ENCODE data around the gene IGF2R. TPM values are rescaled to one million over a fixed set of nuclear protein-coding genes. Genes with fewer than 3 reads are reported as not detected.
A peak's percentile ranks its signal among the peaks of the same experiment; 100 is the strongest.

Gene IGF2R
- total and polyA plus RNA-seq, 2 experiments from 2014 or later: 8.1 to 30.9 TPM

GRCh38 chr6:159933077-159933476, 35.8 kb upstream of the IGF2R start:
- WGBS, 2 experiments (ENCODE audit: low coverage in 1 of 2, low lambda C conversion rate in 2 of 2, missing lambda C conversion rate in 2 of 2): 74 to 75% methylated on average over 1 of the region's 1 CpG
- Histone ChIP-seq H4K20me1 (ENCODE audit: insufficient read depth) (no peaks in the 10 kb centered on the region), H3F3A (ENCODE audit: insufficient read depth) (peaks cover 14% of the 10 kb centered on the region), H3K36me3 (ENCODE audit: low read depth) (no peaks in the 10 kb centered on the region), H3K27ac (no peak overlapping the region), H3K27me3 (replicated peaks; ENCODE audit: insufficient read depth) (no peaks in the 10 kb centered on the region), H3K79me2 (ENCODE audit: insufficient read depth) (no peaks in the 10 kb centered on the region), H3K4me3 (no peak overlapping the region), H3K9me3 (ENCODE audit: low read depth) (no peaks in the 10 kb centered on the region), H3K4me2 (ENCODE audit: unreplicated experiment) (no peak overlapping the region), H3K9me2 (ENCODE audit: insufficient read depth) (no peaks in the 10 kb centered on the region), H3K4me1 (ENCODE audit: insufficient read depth) (peaks cover 7% of the 10 kb centered on the region; the same call in 1 of the 2 replicates), H3K9ac (no peak overlapping the region), H2AFZ (no peak overlapping the region)
- in situ Hi-C loops (cut with MboI): no loop called here
- no peak for DNase-seq
- TF ChIP-seq EZH2phosphoT487 (IDR thresholded peaks at IDR 0.05; ENCODE audit: insufficient read depth, low read depth) (no peak), EZH2 (IDR thresholded peaks at IDR 0.05; ENCODE audit: insufficient read depth, poor library complexity, severe bottlenecking) (no peak)

GRCh38 chr6:159934181-159934580, 34.7 kb upstream of the IGF2R start:
- Histone ChIP-seq H3K4me3 (no peak overlapping the region), H3K36me3 (ENCODE audit: low read depth) (no peaks in the 10 kb centered on the region), H3F3A (ENCODE audit: insufficient read depth) (peaks cover 14% of the 10 kb centered on the region), H3K4me1 (ENCODE audit: insufficient read depth) (peaks cover 7% of the 10 kb centered on the region; the same call in 1 of the 2 replicates), H4K20me1 (ENCODE audit: insufficient read depth) (no peaks in the 10 kb centered on the region), H3K9ac (no peak overlapping the region), H3K27ac (no peak overlapping the region), H3K27me3 (replicated peaks; ENCODE audit: insufficient read depth) (no peaks in the 10 kb centered on the region), H2AFZ (no peak overlapping the region), H3K4me2 (ENCODE audit: unreplicated experiment) (no peak overlapping the region), H3K9me2 (ENCODE audit: insufficient read depth) (no peaks in the 10 kb centered on the region), H3K79me2 (ENCODE audit: insufficient read depth) (no peaks in the 10 kb centered on the region), H3K9me3 (ENCODE audit: low read depth) (no peaks in the 10 kb centered on the region)
- in situ Hi-C loops (cut with MboI): no loop called here
- TF ChIP-seq EZH2phosphoT487 (IDR thresholded peaks at IDR 0.05; ENCODE audit: insufficient read depth, low read depth) (no peak), EZH2 (IDR thresholded peaks at IDR 0.05; ENCODE audit: insufficient read depth, poor library complexity, severe bottlenecking) (no peak)
- 85% methylated on average over 4 of the region's 4 CpGs for WGBS, 2 experiments (ENCODE audit: low coverage in 1 of 2, low lambda C conversion rate in 2 of 2, missing lambda C conversion rate in 2 of 2)
- peak; percentile 39 for DNase-seq

- Histone ChIP-seq H3K27ac (no peak overlapping the region), H3F3A (ENCODE audit: insufficient read depth) (peaks cover 14% of the 10 kb centered on the region), H3K4me3 (no peak overlapping the region), H3K27me3 (replicated peaks; ENCODE audit: insufficient read depth) (no peaks in the 10 kb centered on the region), H3K4me2 (ENCODE audit: unreplicated experiment) (no peak overlapping the region), H3K9ac (no peak overlapping the region), H3K79me2 (ENCODE audit: insufficient read depth) (no peaks in the 10 kb centered on the region), H3K36me3 (ENCODE audit: low read depth) (no peaks in the 10 kb centered on the region), H3K9me3 (ENCODE audit: low read depth) (no peaks in the 10 kb centered on the region), H2AFZ (no peak overlapping the region), H4K20me1 (ENCODE audit: insufficient read depth) (no peaks in the 10 kb centered on the region), H3K4me1 (ENCODE audit: insufficient read depth) (peaks cover 7% of the 10 kb centered on the region; the same call in 1 of the 2 replicates), H3K9me2 (ENCODE audit: insufficient read depth) (no peaks in the 10 kb centered on the region)
- peak; percentile 51 for DNase-seq
- TF ChIP-seq EZH2phosphoT487 (IDR thresholded peaks at IDR 0.05; ENCODE audit: insufficient read depth, low read depth) (no peak), EZH2 (IDR thresholded peaks at IDR 0.05; ENCODE audit: insufficient read depth, poor library complexity, severe bottlenecking) (no peak)
- in situ Hi-C loops (cut with MboI): no loop called here
- whole genome bisulfite sequencing, 2 experiments (ENCODE audit: low coverage in 1 of 2, low lambda C conversion rate in 2 of 2, missing lambda C conversion rate in 2 of 2): 0 to 4% methylated on average over 2 of the region's 2 CpGs
These were observed 33.8 kb upstream of the IGF2R start for GRCh38 chr6:159935065-159935464.

- Histone ChIP-seq H3K9ac (no peak overlapping the region), H3F3A (ENCODE audit: insufficient read depth) (peaks cover 14% of the 10 kb centered on the region), H3K4me1 (ENCODE audit: insufficient read depth) (peaks cover 7% of the 10 kb centered on the region; the same call in 1 of the 2 replicates), H3K36me3 (ENCODE audit: low read depth) (no peaks in the 10 kb centered on the region), H3K9me3 (ENCODE audit: low read depth) (no peaks in the 10 kb centered on the region), H3K79me2 (ENCODE audit: insufficient read depth) (no peaks in the 10 kb centered on the region), H3K27ac (no peak overlapping the region), H3K4me2 (ENCODE audit: unreplicated experiment) (no peak overlapping the region), H3K9me2 (ENCODE audit: insufficient read depth) (no peaks in the 10 kb centered on the region), H3K4me3 (no peak overlapping the region), H4K20me1 (ENCODE audit: insufficient read depth) (no peaks in the 10 kb centered on the region), H2AFZ (no peak overlapping the region), H3K27me3 (replicated peaks; ENCODE audit: insufficient read depth) (no peaks in the 10 kb centered on the region)
- in situ Hi-C loops (cut with MboI): no loop called here
- TF ChIP-seq EZH2phosphoT487 (IDR thresholded peaks at IDR 0.05; ENCODE audit: insufficient read depth, low read depth): no peak
- peak; percentile 57 for DNase-seq
- WGBS, 2 experiments (ENCODE audit: low coverage in 1 of 2, low lambda C conversion rate in 2 of 2, missing lambda C conversion rate in 2 of 2): 85 to 86% methylated on average over 2 of the region's 2 CpGs
These were observed 33.2 kb upstream of the IGF2R start for GRCh38 chr6:159935633-159936032.

- Histone ChIP-seq H3K4me1 (ENCODE audit: insufficient read depth) (peaks cover 11% of the 10 kb centered on the region; the same call in 1 of the 2 replicates), H2AFZ (no peak overlapping the region), H3K9me2 (ENCODE audit: insufficient read depth) (no peaks in the 10 kb centered on the region), H3K27me3 (replicated peaks; ENCODE audit: insufficient read depth) (no peaks in the 10 kb centered on the region), H4K20me1 (ENCODE audit: insufficient read depth) (no peaks in the 10 kb centered on the region), H3K79me2 (ENCODE audit: insufficient read depth) (no peaks in the 10 kb centered on the region), H3K9me3 (ENCODE audit: low read depth) (no peaks in the 10 kb centered on the region), H3K4me2 (ENCODE audit: unreplicated experiment) (no peak overlapping the region), H3F3A (ENCODE audit: insufficient read depth) (peaks cover 32% of the 10 kb centered on the region), H3K9ac (no peak overlapping the region), H3K36me3 (ENCODE audit: low read depth) (no peaks in the 10 kb centered on the region), H3K27ac (no peak overlapping the region), H3K4me3 (no peak overlapping the region)
- in situ Hi-C loops (cut with MboI): no loop called here
- WGBS, 2 experiments (ENCODE audit: low coverage in 1 of 2, low lambda C conversion rate in 2 of 2, missing lambda C conversion rate in 2 of 2): 79 to 86% methylated on average over 6 of the region's 6 CpGs
- DNase-seq: no peak
- TF ChIP-seq EZH2 (IDR thresholded peaks at IDR 0.05; ENCODE audit: insufficient read depth, poor library complexity, severe bottlenecking) (no peak), EZH2phosphoT487 (IDR thresholded peaks at IDR 0.05; ENCODE audit: insufficient read depth, low read depth) (no peak)
These were observed 29.3 kb upstream of the IGF2R start for GRCh38 chr6:159939591-159940016.
